GM19239 (cell line): ENCODE results near the gene CATSPERZ.

Source experiments
- DNase-seq: peaks from one replicate; pipeline ENCODE4 v3.0.0; 2011; ENCODE audit warnings: low spot score; ENCODE audit not compliant: insufficient read length
- FAIRE-seq: peaks from 2 replicates; lab custom pipeline; 2011; peaks lifted over from hg19 to GRCh38; lab: Jason Lieb, UNC

The CATSPERZ gene

GRCh38 chr11:64352995-64353714 is 53.0 kb downstream of the CATSPERZ start:
- DNase-seq (no peak), FAIRE-seq (no peak)

GRCh38 chr11:64353715-64354506 is 53.8 kb downstream of the CATSPERZ start:
- FAIRE-seq: no peak
- no peak for DNase-seq
